GM12892 (cell line): ENCODE measurements around the gene IGSF5.

Experiments used
- POLR2A ChIP-seq: IDR thresholded peaks from 2 replicates; pipeline ENCODE4 v1.6.1; 2011; ENCODE audit warnings: low read depth, low read length, control low read depth
- TAF1 ChIP-seq: IDR thresholded peaks from 2 replicates; pipeline ENCODE4 v1.6.1; 2011; ENCODE audit warnings: low read depth, mild to moderate bottlenecking, control low read depth, low read length, borderline replicate concordance

GRCh38 chr21:39796466-39796865 is 51.5 kb downstream of the IGSF5 start:
- TF ChIP-seq TAF1, result no peak
- no peak for TF ChIP-seq POLR2A
